ENCODE results near the gene NFKBIB. TPM values are rescaled to one million over a fixed set of nuclear protein-coding genes. Genes with fewer than 3 reads are reported as not detected.

The NFKBIB gene
- total RNA-seq, 1 experiment from 2014 or later, result 51.2 TPM

DNA sequence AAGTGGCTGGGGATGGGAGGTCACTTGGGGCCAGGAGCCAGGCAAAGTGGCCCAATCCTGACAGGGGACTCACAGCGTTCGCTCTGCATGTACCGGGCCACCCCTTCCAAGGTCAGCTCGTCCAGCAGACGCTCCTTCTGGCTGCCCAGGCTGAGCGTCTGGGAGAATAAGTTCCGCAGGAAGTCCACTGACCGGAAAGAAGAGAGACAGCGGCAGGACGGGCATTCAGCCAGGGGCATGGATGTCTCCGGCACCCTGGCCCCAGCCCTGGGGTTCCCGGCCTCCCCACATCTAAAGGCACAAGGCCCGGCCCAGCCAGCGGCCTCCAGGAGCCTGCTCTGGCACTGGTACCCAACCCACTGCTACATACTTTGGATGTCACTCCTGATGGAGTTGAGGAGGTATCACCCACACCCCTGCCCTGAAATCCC, 6.4 kb upstream of the NFKBIB start (continued):
- TF ChIP-seq, protein P1, sequence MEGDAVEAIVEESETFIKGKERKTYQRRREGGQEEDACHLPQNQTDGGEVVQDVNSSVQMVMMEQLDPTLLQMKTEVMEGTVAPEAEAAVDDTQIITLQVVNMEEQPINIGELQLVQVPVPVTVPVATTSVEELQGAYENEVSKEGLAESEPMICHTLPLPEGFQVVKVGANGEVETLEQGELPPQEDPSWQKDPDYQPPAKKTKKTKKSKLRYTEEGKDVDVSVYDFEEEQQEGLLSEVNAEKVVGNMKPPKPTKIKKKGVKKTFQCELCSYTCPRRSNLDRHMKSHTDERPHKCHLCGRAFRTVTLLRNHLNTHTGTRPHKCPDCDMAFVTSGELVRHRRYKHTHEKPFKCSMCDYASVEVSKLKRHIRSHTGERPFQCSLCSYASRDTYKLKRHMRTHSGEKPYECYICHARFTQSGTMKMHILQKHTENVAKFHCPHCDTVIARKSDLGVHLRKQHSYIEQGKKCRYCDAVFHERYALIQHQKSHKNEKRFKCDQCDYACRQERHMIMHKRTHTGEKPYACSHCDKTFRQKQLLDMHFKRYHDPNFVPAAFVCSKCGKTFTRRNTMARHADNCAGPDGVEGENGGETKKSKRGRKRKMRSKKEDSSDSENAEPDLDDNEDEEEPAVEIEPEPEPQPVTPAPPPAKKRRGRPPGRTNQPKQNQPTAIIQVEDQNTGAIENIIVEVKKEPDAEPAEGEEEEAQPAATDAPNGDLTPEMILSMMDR (IDR thresholded peaks at IDR 0.05 in 2 of 3, conservative IDR thresholded peaks at IDR 0.05 in 1 of 3; ENCODE audit: borderline replicate concordance in 1 of 3, insufficient read depth in 1 of 3, low read depth in 2 of 3, low read length in 2 of 3), result no peak
- TF ChIP-seq CBX3 (IDR thresholded peaks at IDR 0.05; ENCODE audit: low read depth) (no peak), ZFX (IDR thresholded peaks at IDR 0.05) (no peak), POLR2AphosphoS5 (IDR thresholded peaks at IDR 0.05; ENCODE audit: low read depth, low read length) (no peak)

GRCh38 chr19:38894968-38895367, 4.8 kb upstream of the NFKBIB start:
- Histone ChIP-seq H4K20me1 (ENCODE audit: insufficient read depth) (no peaks in the 10 kb centered on the region), H3K4me2 (ENCODE audit: low read length) (no peak overlapping the region), H3K27me3 (ENCODE audit: insufficient read depth, low read length) (no peaks in the 10 kb centered on the region), H3K9me2 (ENCODE audit: insufficient read depth) (no peaks in the 10 kb centered on the region), H3K4me1 (ENCODE audit: control insufficient read depth in 1 of 2, insufficient read depth in 2 of 2, low read length in 2 of 2) (peaks cover 0 to 9% of the 10 kb centered on the region in 2 experiments; a peak in 1 of 4 replicates), H3K9ac (ENCODE audit: low read length) (no peak overlapping the region), H2AFZ (ENCODE audit: low read depth, low read length, poor library complexity, severe bottlenecking) (no peak overlapping the region), H3K27ac (ENCODE audit: low read depth, low read length) (no peak overlapping the region), H3K36me3 (ENCODE audit: control insufficient read depth in 1 of 2, insufficient read depth in 2 of 2, low read length in 2 of 2) (no peaks in the 10 kb centered on the region), H3K4me3 (replicated peaks in 1 of 2; ENCODE audit: low read depth in 1 of 2, low read length in 2 of 2) (no peak overlapping the region), H3K9me3 (ENCODE audit: control insufficient read depth in 1 of 2, insufficient read depth in 1 of 2, low read depth in 1 of 2, low read length in 2 of 2) (no peaks in the 10 kb centered on the region), H3K79me2 (ENCODE audit: insufficient read depth, low read length) (no peaks in the 10 kb centered on the region)
- ChIA-PET RAD21 (ENCODE audit: low non-redundant PET in 1 of 2, low total read pairs in 2 of 2, uncharacterized antibody in 2 of 2, unreplicated experiment in 2 of 2) (no interaction called here), CTCF (no interaction called here), POLR2A (no interaction called here)
- no peak for TF ChIP-seq JUND (IDR thresholded peaks at IDR 0.05)
- TF ChIP-seq ZNF274 (IDR thresholded peaks at IDR 0.05; ENCODE audit: low read depth, low read length), result no peak
- TF ChIP-seq, protein P2, sequence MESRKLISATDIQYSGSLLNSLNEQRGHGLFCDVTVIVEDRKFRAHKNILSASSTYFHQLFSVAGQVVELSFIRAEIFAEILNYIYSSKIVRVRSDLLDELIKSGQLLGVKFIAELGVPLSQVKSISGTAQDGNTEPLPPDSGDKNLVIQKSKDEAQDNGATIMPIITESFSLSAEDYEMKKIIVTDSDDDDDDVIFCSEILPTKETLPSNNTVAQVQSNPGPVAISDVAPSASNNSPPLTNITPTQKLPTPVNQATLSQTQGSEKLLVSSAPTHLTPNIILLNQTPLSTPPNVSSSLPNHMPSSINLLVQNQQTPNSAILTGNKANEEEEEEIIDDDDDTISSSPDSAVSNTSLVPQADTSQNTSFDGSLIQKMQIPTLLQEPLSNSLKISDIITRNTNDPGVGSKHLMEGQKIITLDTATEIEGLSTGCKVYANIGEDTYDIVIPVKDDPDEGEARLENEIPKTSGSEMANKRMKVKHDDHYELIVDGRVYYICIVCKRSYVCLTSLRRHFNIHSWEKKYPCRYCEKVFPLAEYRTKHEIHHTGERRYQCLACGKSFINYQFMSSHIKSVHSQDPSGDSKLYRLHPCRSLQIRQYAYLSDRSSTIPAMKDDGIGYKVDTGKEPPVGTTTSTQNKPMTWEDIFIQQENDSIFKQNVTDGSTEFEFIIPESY (IDR thresholded peaks at IDR 0.05; ENCODE audit: extremely low read depth, insufficient replicate concordance, low read length), result no peak
- no peak for TF ChIP-seq POLR2AphosphoS5 (IDR thresholded peaks at IDR 0.05; ENCODE audit: low read depth, low read length)
- intact Hi-C loops (cut with micrococcal nuclease), result no loop called here
- ATAC-seq (no peak), DNase-seq (ENCODE audit: low read depth, low spot score) (no peak)
- BruUV-seq (replicated peaks), result no TSS peak
